H9 (cell line): ENCODE data around the gene SV2C. TPM values are rescaled to one million over a fixed set of nuclear protein-coding genes. Genes with fewer than 3 reads are reported as not detected.

Experiments used
- DNase-seq: peaks from one replicate; pipeline ENCODE4 v3.0.0-alpha.2; 2017
- H2AFZ ChIP-seq: one replicate; pipeline ENCODE4 v1.6.1; 2013; ENCODE audit warnings: mild to moderate bottlenecking, low read length, control low read depth, moderate library complexity
- H2AK5ac ChIP-seq: 2 replicates; pipeline ENCODE4 v1.6.1; 2013; ENCODE audit warnings: low read length, control low read depth, mixed read lengths; ENCODE audit not compliant: insufficient read length
- H2BK120ac ChIP-seq: one replicate; pipeline ENCODE4 v1.6.1; 2013; ENCODE audit warnings: low read depth, mild to moderate bottlenecking, low read length, control low read depth, inconsistent platforms; ENCODE audit not compliant: poor library complexity, severe bottlenecking
- H2BK12ac ChIP-seq: 2 replicates; pipeline ENCODE4 v1.6.1; 2013; ENCODE audit warnings: low read length, control low read depth, mixed read lengths, low read depth; ENCODE audit not compliant: insufficient read length
- H2BK15ac ChIP-seq: 2 replicates; pipeline ENCODE4 v1.6.1; 2013; ENCODE audit warnings: low read depth, low read length, control low read depth
- H2BK20ac ChIP-seq: one replicate; pipeline ENCODE4 v1.6.1; 2013; ENCODE audit warnings: low read depth, mild to moderate bottlenecking, low read length, control low read depth, inconsistent platforms; ENCODE audit not compliant: poor library complexity, severe bottlenecking
- H2BK5ac ChIP-seq: 2 replicates; pipeline ENCODE4 v1.6.1; 2013; ENCODE audit warnings: low read length, control low read depth, mixed read lengths; ENCODE audit not compliant: insufficient read length
- H3K14ac ChIP-seq: 2 replicates; pipeline ENCODE4 v1.6.1; 2013; ENCODE audit warnings: low read length, control low read depth; ENCODE audit not compliant: insufficient read depth
- H3K18ac ChIP-seq: 2 replicates; pipeline ENCODE4 v1.6.1; 2013; ENCODE audit warnings: low read depth, mild to moderate bottlenecking, mixed read lengths, low read length, control low read depth; ENCODE audit not compliant: insufficient read length
- H3K23ac ChIP-seq: 2 replicates; pipeline ENCODE4 v1.6.1; 2013; ENCODE audit warnings: low read length, control low read depth, mixed read lengths, low read depth; ENCODE audit not compliant: insufficient read length
- H3K23me2 ChIP-seq: 2 replicates; pipeline ENCODE4 v1.6.1; 2013; ENCODE audit warnings: low read depth, mild to moderate bottlenecking, mixed read lengths, low read length, control low read depth; ENCODE audit not compliant: insufficient read length, poor library complexity, severe bottlenecking
- H3K27ac ChIP-seq: 2 replicates; pipeline ENCODE4 v1.5.1; 2013; ENCODE audit warnings: low read length, control low read depth, mixed read lengths, low read depth; ENCODE audit not compliant: insufficient read length
- H3K27me3 ChIP-seq: 2 replicates; pipeline ENCODE4 v1.6.1; 2013; ENCODE audit warnings: low read length, control low read depth, inconsistent platforms; ENCODE audit not compliant: insufficient read depth
- H3K4ac ChIP-seq: 2 replicates; pipeline ENCODE4 v1.6.1; 2013; ENCODE audit warnings: low read depth, mild to moderate bottlenecking, control low read depth, inconsistent platforms, low read length, moderate library complexity
- H3K4me1 ChIP-seq: 2 replicates; pipeline ENCODE4 v1.6.1; 2013; ENCODE audit warnings: low read length, control low read depth, inconsistent platforms; ENCODE audit not compliant: insufficient read depth
- H3K4me2 ChIP-seq: 2 replicates; pipeline ENCODE4 v1.6.1; 2013; ENCODE audit warnings: low read length, control low read depth, mixed read lengths; ENCODE audit not compliant: insufficient read length, insufficient read depth
- H3K56ac ChIP-seq: 2 replicates; pipeline ENCODE4 v1.6.1; 2013; ENCODE audit warnings: low read depth, mild to moderate bottlenecking, mixed read lengths, low read length, control low read depth; ENCODE audit not compliant: insufficient read length
- H3K79me1 ChIP-seq: 2 replicates; pipeline ENCODE4 v1.6.1; 2013; ENCODE audit warnings: low read depth, mild to moderate bottlenecking, moderate library complexity, low read length, control low read depth, inconsistent platforms; ENCODE audit not compliant: insufficient read depth, poor library complexity, severe bottlenecking
- H3K79me2 ChIP-seq: 2 replicates; pipeline ENCODE4 v1.6.1; 2013; ENCODE audit warnings: low read length, control low read depth, inconsistent platforms; ENCODE audit not compliant: insufficient read depth
- H3K9ac ChIP-seq: 2 replicates; pipeline ENCODE4 v1.6.1; 2013; ENCODE audit warnings: low read length, control low read depth, mixed read lengths; ENCODE audit not compliant: insufficient read length; ENCODE audit errors: extremely low read depth
- H3K9me3 ChIP-seq: one replicate; pipeline ENCODE4 v1.6.1; 2013; ENCODE audit warnings: low read depth, low read length, inconsistent platforms; ENCODE audit not compliant: control insufficient read depth
- H3T11ph ChIP-seq: one replicate; pipeline ENCODE4 v1.6.1; 2013; ENCODE audit warnings: mild to moderate bottlenecking, low read length, control low read depth, inconsistent platforms
- H4K20me1 ChIP-seq: one replicate; pipeline ENCODE4 v1.6.1; 2013; ENCODE audit not compliant: control insufficient read depth, insufficient read length, insufficient read depth
- H4K5ac ChIP-seq: 2 replicates; pipeline ENCODE4 v1.6.1; 2013; ENCODE audit warnings: low read depth, mild to moderate bottlenecking, mixed read lengths, low read length, control low read depth; ENCODE audit not compliant: insufficient read length
- H4K8ac ChIP-seq: replicated peaks from 2 replicates; pipeline ENCODE4 v1.6.1; 2013; ENCODE audit warnings: low read length, control low read depth, mixed read lengths, low read depth; ENCODE audit not compliant: insufficient read length
- H4K91ac ChIP-seq: 2 replicates; pipeline ENCODE4 v1.6.1; 2013; ENCODE audit warnings: low read depth, mild to moderate bottlenecking, moderate library complexity, mixed read lengths, low read length, control low read depth; ENCODE audit not compliant: insufficient read length
- H3K27ac Mint-ChIP-seq, 3 experiments: 2 replicates in 2 of 3; 3 replicates in 1 of 3; pipeline ENCODE4 v1.8.0; 2020 to 2021; ENCODE audit warnings: mixed read lengths in 3 of 3, mild to moderate bottlenecking in 1 of 3, moderate library complexity in 1 of 3
- H3K27me3 Mint-ChIP-seq: 2 replicates; pipeline ENCODE4 v1.8.0; 2021; ENCODE audit warnings: low read depth, mild to moderate bottlenecking, moderate library complexity, mixed read lengths
- H3K36me3 Mint-ChIP-seq, 3 experiments: 2 replicates in 2 of 3; 3 replicates in 1 of 3; pipeline ENCODE4 v1.8.0; 2020 to 2021; ENCODE audit warnings: low read depth in 3 of 3, mixed read lengths in 3 of 3; ENCODE audit not compliant: insufficient read depth in 1 of 3
- H3K4me1 Mint-ChIP-seq, 2 experiments: 2 replicates each; pipeline ENCODE4 v1.8.0; 2020; ENCODE audit warnings: mixed read lengths in 2 of 2
- H3K4me3 Mint-ChIP-seq, 2 experiments: 2 replicates in 1 of 2; 3 replicates in 1 of 2; pipeline ENCODE4 v1.8.0; 2020 to 2021; ENCODE audit warnings: mild to moderate bottlenecking in 2 of 2, mixed read lengths in 2 of 2, moderate library complexity in 1 of 2
- H3K9me3 Mint-ChIP-seq, 2 experiments: 2 replicates in 1 of 2; 3 replicates in 1 of 2; pipeline ENCODE4 v1.8.0; 2020; ENCODE audit warnings: mild to moderate bottlenecking in 2 of 2, mixed read lengths in 2 of 2, moderate library complexity in 1 of 2
- total RNA-seq: library from RNA; stranded (reverse); gene quantifications from 2 replicates; pipeline ENCODE4 v1.2.1, GENCODE V29; 2021
- TF ChIP-seq, protein P1 (sequence below): fragments of 200-600 bp; sonication (generic); conservative IDR thresholded peaks from 3 replicates; pipeline ENCODE4 v1.8.0; 2021; ENCODE audit warnings: antibody characterized with exemption, mild to moderate bottlenecking

Gene SV2C
- total RNA-seq, 1 experiment from 2014 or later, result 0.09 TPM

DNA sequence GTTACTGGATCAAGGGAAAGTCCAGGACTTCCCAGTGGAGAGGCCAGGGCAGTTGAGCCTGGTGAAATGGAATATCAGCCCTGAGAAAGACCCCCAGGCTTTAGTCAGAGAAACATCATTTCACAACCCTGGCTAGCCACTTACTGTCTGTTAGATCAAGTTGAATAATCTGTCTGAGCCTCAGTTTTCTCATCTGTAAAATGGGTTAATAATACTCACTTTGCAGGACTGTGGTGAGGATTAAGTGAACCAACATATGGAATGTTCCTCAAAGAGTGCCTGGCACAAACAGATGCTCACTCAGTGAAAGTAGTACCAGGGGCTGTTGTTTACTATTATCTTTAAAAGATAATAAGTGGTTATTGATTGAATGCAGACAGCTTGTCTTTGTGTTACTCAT is 110.5 kb downstream of the SV2C start:
- Histone ChIP-seq H2BK20ac (no peak overlapping the region), H2AFZ (no peak overlapping the region), H2BK15ac (no peak overlapping the region), H2BK5ac (no peak overlapping the region), H2BK12ac (no peak overlapping the region), H3K23me2 (no peaks in the 10 kb centered on the region), H4K91ac (no peak overlapping the region), H3T11ph (no peak overlapping the region), H3K9me3 (no peaks in the 10 kb centered on the region), H3K18ac (no peak overlapping the region), H3K4me2 (no peak overlapping the region), H3K27me3 (no peaks in the 10 kb centered on the region), H3K79me2 (no peaks in the 10 kb centered on the region), H3K23ac (no peak overlapping the region), H3K27ac (no peak overlapping the region), H4K5ac (no peak overlapping the region), H4K8ac (no peak overlapping the region), H4K20me1 (no peaks in the 10 kb centered on the region), H2BK120ac (no peak overlapping the region), H3K9ac (no peak overlapping the region), H2AK5ac (no peak overlapping the region), H3K14ac (no peak overlapping the region), H3K56ac (no peak overlapping the region), H3K79me1 (no peaks in the 10 kb centered on the region), H3K4me1 (peaks cover 18% of the 10 kb centered on the region; the same call in 1 of the 2 replicates), H3K4ac (no peak overlapping the region)
- Mint-ChIP-seq H3K27me3 (no peaks in the 10 kb centered on the region; the same call in 1 of the 2 replicates), H3K9me3 (no peaks in the 10 kb centered on the region), H3K4me3 (no peak overlapping the region), H3K27ac (no peak overlapping the region), H3K4me1 (peaks cover 46 to 48% of the 10 kb centered on the region in 2 experiments), H3K36me3 (no peaks in the 10 kb centered on the region)
- DNase-seq, result no peak
- TF ChIP-seq, protein P1, sequence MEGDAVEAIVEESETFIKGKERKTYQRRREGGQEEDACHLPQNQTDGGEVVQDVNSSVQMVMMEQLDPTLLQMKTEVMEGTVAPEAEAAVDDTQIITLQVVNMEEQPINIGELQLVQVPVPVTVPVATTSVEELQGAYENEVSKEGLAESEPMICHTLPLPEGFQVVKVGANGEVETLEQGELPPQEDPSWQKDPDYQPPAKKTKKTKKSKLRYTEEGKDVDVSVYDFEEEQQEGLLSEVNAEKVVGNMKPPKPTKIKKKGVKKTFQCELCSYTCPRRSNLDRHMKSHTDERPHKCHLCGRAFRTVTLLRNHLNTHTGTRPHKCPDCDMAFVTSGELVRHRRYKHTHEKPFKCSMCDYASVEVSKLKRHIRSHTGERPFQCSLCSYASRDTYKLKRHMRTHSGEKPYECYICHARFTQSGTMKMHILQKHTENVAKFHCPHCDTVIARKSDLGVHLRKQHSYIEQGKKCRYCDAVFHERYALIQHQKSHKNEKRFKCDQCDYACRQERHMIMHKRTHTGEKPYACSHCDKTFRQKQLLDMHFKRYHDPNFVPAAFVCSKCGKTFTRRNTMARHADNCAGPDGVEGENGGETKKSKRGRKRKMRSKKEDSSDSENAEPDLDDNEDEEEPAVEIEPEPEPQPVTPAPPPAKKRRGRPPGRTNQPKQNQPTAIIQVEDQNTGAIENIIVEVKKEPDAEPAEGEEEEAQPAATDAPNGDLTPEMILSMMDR, result no peak
